ENCODE results near the gene MAP4K3. TPM values are rescaled to one million over a fixed set of nuclear protein-coding genes. Genes with fewer than 3 reads are reported as not detected.

MAP4K3 gene
- 10 to 100 TPM; 26.2 to 45.4 (median 33.7) TPM for total RNA-seq
- polyA plus RNA-seq, result 10 to 100 TPM; 14.5 to 20.3 TPM
- long read RNA-seq, donor 1, full-length matches to known transcripts, result 16 of 33 reads
- long read RNA-seq, donor 1, partial matches to known transcripts, result 7 of 33 reads
- long read RNA-seq, donor 1, other reads (novel, unspliced or antisense), result 10 of 33 reads
- long read RNA-seq, donor 2, partial matches to known transcripts, result 1 of 5 reads
- long read RNA-seq, donor 2, other reads (novel, unspliced or antisense), result 4 of 5 reads
- long read RNA-seq, donor 3, full-length matches to known transcripts, result 23 of 37 reads
- long read RNA-seq, donor 3, partial matches to known transcripts, result 6 of 37 reads
- long read RNA-seq, donor 3, other reads (novel, unspliced or antisense), result 8 of 37 reads

- TF ChIP-seq CTCF (IDR thresholded peaks at IDR 0.05) (peak in 1 of 12 donors; percentile 2), POLR2A (IDR thresholded peaks at IDR 0.05) (peak; percentile 26 to 92)
- peak within 1 kb of the TSS; percentile 71 to 96 (median 88) for H3K4me3 ChIP-seq
- H3K9me3 ChIP-seq, result no peaks in the 10 kb centered on the region
- H3K27ac ChIP-seq, result peak within 1 kb of the TSS; percentile 90 to 99 (median 97)
- H3K27me3 ChIP-seq, result no peaks in the 10 kb centered on the region
- DNase-seq (peak; percentile 95 to 96 (median 95)), ATAC-seq (peak; percentile 79 to 94 (median 92))
- WGBS, 4 donors, result 0 to 1% (median 0%) methylated on average over 41 to 109 of the region's 109 CpGs
- no peaks in the 10 kb centered on the region for H3K36me3 ChIP-seq
- intact Hi-C loops (cut with DNase I), result loop anchor here in 8 of 10 donors (2.0 to 10.0 kb wide), 10 partner anchors 35 to 260 kb away; no protein-coding TSS in a partner anchor
- H3K4me1 ChIP-seq, result peaks cover 3 to 65% (median 47%) of the 10 kb centered on the region in 12 donors
Measured at GRCh38 chr2:39436592-39437521, at the start of gene MAP4K3. Gene MAP4K3 (minus strand): TSS chr2:39437285. CDS start chr2:39436987, 298 bp downstream.

GRCh38 chr2:39486071-39486470 is 49.0 kb upstream of the MAP4K3 start:
- no peaks in the 10 kb centered on the region for H3K36me3 ChIP-seq
- ATAC-seq, result peak in 3 of 4 donors; percentile 50 to 71 (median 57)
- peak overlapping the region in 1 of 12 donors; percentile 11 for H3K27ac ChIP-seq
- intact Hi-C loops (cut with DNase I), result no loop called here
- no peak for DNase-seq
- no peaks in the 10 kb centered on the region for H3K27me3 ChIP-seq
- H3K9me3 ChIP-seq, result no peaks in the 10 kb centered on the region
- no peak for TF ChIP-seq CTCF (IDR thresholded peaks at IDR 0.05)
- no peak for TF ChIP-seq POLR2A (IDR thresholded peaks at IDR 0.05)
- 48 to 81% (median 74%) methylated on average over 2 of the region's 2 CpGs for WGBS, 4 donors
- peaks cover 0 to 36% (median 13%) of the 10 kb centered on the region in 12 donors for H3K4me1 ChIP-seq
- no peak overlapping the region for H3K4me3 ChIP-seq

GRCh38 chr2:39484620-39485495 is 47.8 kb upstream of the MAP4K3 start:
- DNase-seq (no peak), ATAC-seq (no peak)
- WGBS, 4 donors, result 54 to 62% (median 56%) methylated on average over 3 of the region's 3 CpGs
- Histone ChIP-seq H3K27ac (peak overlapping the region in 3 of 12 donors; percentile 9 to 40 (median 29)), H3K9me3 (no peaks in the 10 kb centered on the region), H3K27me3 (no peaks in the 10 kb centered on the region), H3K4me3 (no peak overlapping the region), H3K4me1 (peaks cover 0 to 36% (median 13%) of the 10 kb centered on the region in 12 donors), H3K36me3 (no peaks in the 10 kb centered on the region)
- intact Hi-C loops (cut with DNase I), result no loop called here
- TF ChIP-seq POLR2A (IDR thresholded peaks at IDR 0.05) (no peak), CTCF (IDR thresholded peaks at IDR 0.05) (no peak)

Measured in heart left ventricle (tissue), 16 donors.